Ascending aorta (tissue), 2 donors: Measurements from ENCODE around the gene SHOC1. TPM values are rescaled to one million over a fixed set of nuclear protein-coding genes. Genes with fewer than 3 reads are reported as not detected.
"Not testable (repeated sequence)": the region's sequence is repeated elsewhere in the genome, so short reads cannot be mapped to it uniquely, and the experiment has no call there.

ENCODE experiments used
- DNase-seq, 2 donors: peaks; one replicate each; pipeline ENCODE4 v3.0.0-alpha.2; 2019; ENCODE audit warnings: low spot score in 2 of 2
- H3K27ac ChIP-seq, 2 donors: fragments of 200-600 bp; sonication (generic); one replicate each; pipeline ENCODE4 v1.5.1; 2016 to 2017; ENCODE audit warnings: mild to moderate bottlenecking in 1 of 2
- H3K27me3 ChIP-seq: fragments of 200-600 bp; sonication (generic); one replicate; pipeline ENCODE4 v1.5.1; 2017
- H3K36me3 ChIP-seq, 2 donors: fragments of 200-600 bp; sonication (generic); one replicate each; pipeline ENCODE4 v1.5.1; 2016
- H3K4me1 ChIP-seq, 2 donors: fragments of 200-600 bp; sonication (generic); one replicate each; pipeline ENCODE4 v1.5.1; 2016 to 2017; ENCODE audit warnings: mild to moderate bottlenecking in 1 of 2
- H3K4me3 ChIP-seq, 2 donors: fragments of 200-600 bp; sonication (generic); one replicate each; pipeline ENCODE4 v1.5.1; 2016 to 2017; ENCODE audit warnings: mild to moderate bottlenecking in 1 of 2
- H3K9me3 ChIP-seq, 2 donors: fragments of 200-600 bp; sonication (generic); one replicate each; pipeline ENCODE4 v1.5.1; 2016
- intact Hi-C: fragments of 100-400 bp; cut with DNase I; formaldehyde crosslinking; loops from one replicate; pipeline ENCODE4 v1.15.1; 2023
- total RNA-seq: library from RNA; depleted of rRNA; stranded (reverse); fragments of >200 nt; gene quantifications from one replicate; pipeline ENCODE4 v1.1.0, GENCODE V29; 2016
- TF ChIP-seq, protein P1 (sequence below), 3 experiments: fragments of 200-600 bp in 2 of 3; fragments of 450-650 bp in 1 of 3; sonication (generic) in 2 of 3; IDR thresholded peaks; one replicate each; pipeline ENCODE4 v1.5.1; 2016 to 2019; ENCODE audit warnings: antibody characterized with exemption in 3 of 3, mild to moderate bottlenecking in 1 of 3, moderate library complexity in 1 of 3

SHOC1 gene
- total RNA-seq, 1 donor from 2014 or later: not detected

DNA sequence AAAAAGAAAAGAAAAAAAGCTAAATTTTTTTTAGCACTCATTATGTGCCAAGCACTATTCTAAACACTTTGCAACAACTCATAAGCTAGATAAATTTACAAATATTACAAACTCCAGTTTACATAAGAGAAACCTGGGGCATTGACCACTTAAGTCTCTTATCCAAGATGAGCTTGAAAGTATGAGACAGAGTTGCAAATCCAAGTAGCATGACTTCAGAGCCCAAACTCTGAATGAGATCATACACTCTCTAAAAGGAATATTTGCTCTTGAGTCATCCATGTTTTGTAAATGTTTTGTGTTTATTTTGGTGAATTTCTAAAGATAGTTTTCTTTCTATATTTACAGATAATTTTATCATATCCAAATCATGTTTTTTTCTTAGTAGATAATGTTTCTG, 4.0 kb upstream of the SHOC1 start:
- no peaks in the 10 kb centered on the region for H3K36me3 ChIP-seq
- intact Hi-C loops: no loop called here
- H3K4me1 ChIP-seq: no peaks in the 10 kb centered on the region
- no peak overlapping the region for H3K4me3 ChIP-seq
- TF ChIP-seq, protein P1, sequence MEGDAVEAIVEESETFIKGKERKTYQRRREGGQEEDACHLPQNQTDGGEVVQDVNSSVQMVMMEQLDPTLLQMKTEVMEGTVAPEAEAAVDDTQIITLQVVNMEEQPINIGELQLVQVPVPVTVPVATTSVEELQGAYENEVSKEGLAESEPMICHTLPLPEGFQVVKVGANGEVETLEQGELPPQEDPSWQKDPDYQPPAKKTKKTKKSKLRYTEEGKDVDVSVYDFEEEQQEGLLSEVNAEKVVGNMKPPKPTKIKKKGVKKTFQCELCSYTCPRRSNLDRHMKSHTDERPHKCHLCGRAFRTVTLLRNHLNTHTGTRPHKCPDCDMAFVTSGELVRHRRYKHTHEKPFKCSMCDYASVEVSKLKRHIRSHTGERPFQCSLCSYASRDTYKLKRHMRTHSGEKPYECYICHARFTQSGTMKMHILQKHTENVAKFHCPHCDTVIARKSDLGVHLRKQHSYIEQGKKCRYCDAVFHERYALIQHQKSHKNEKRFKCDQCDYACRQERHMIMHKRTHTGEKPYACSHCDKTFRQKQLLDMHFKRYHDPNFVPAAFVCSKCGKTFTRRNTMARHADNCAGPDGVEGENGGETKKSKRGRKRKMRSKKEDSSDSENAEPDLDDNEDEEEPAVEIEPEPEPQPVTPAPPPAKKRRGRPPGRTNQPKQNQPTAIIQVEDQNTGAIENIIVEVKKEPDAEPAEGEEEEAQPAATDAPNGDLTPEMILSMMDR (IDR thresholded peaks at IDR 0.05): no peak
- no peaks in the 10 kb centered on the region for H3K27me3 ChIP-seq
- no peak overlapping the region for H3K27ac ChIP-seq
- H3K9me3 ChIP-seq: no peaks in the 10 kb centered on the region
- no peak for DNase-seq

DNA sequence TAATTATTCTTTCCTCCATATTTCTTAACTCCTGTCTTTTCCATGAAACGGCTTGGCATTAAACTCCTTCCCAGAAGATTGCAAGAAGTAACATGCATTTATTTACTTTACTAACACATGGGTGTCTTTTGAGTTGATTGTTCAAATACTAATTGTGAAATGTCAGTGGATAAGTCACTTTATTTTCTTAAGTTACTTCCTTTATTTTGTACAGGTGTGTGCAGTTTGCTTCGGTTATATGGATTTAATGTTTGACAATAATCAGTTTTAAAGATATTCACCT, 761 bp upstream of the SHOC1 start:
- intact Hi-C loops: no loop called here
- H3K27ac ChIP-seq: no peak overlapping the region
- no peaks in the 10 kb centered on the region for H3K4me1 ChIP-seq
- TF ChIP-seq, protein P1 (IDR thresholded peaks at IDR 0.05): no peak
- H3K4me3 ChIP-seq: no peak overlapping the region
- H3K27me3 ChIP-seq: no peaks in the 10 kb centered on the region
- H3K9me3 ChIP-seq: no peaks in the 10 kb centered on the region
- DNase-seq: no peak
- no peaks in the 10 kb centered on the region for H3K36me3 ChIP-seq

DNA sequence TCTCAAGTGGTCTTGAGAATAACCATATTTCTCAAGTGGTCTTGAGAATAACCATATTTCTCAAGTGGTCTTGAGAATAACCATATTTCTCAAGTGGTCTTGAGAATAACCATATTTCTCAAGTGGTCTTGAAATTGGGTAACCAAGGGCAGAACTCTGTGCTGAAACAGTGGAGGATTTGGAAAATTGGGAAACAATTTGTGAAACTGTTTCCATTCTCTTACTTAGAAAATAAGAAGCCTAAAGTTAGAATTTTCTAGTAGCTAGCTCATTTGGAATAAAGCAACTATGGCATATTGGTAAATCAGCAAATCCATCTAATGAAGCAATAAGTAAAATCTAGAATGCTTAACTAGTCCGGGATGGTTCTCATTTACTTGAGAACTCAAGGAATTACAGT, 2.9 kb downstream of the SHOC1 start:
- H3K27me3 ChIP-seq, H3K36me3 ChIP-seq, H3K27ac ChIP-seq, DNase-seq, intact Hi-C loops, H3K4me1 ChIP-seq, H3K4me3 ChIP-seq, H3K9me3 ChIP-seq: not testable (repeated sequence)

DNA sequence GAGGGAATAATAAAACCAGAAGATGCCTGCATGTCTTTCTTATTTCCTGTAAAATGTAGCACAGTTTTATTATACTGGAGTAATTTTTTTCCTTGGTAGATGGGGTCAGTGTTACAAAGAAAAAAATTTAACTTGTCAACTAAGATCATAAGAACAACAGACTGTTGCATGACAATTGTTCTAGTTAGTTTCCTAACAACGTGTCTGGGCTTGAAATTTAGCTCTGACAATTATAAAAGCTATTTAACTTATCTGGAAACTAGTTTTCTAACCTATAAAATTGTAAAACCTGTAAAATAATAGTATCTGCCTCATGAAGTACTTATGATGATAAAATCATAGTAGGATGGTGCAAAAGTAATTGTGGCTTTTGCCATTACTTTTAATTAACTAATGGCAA, 4.9 kb downstream of the SHOC1 start:
- Histone ChIP-seq H3K27ac (no peak overlapping the region), H3K36me3 (no peaks in the 10 kb centered on the region), H3K4me1 (no peaks in the 10 kb centered on the region), H3K9me3 (peaks cover 0 to 18% of the 10 kb centered on the region in 2 donors), H3K4me3 (no peak overlapping the region), H3K27me3 (no peaks in the 10 kb centered on the region)
- TF ChIP-seq, protein P1 (IDR thresholded peaks at IDR 0.05): no peak
- no peak for DNase-seq
- intact Hi-C loops: no loop called here

DNA sequence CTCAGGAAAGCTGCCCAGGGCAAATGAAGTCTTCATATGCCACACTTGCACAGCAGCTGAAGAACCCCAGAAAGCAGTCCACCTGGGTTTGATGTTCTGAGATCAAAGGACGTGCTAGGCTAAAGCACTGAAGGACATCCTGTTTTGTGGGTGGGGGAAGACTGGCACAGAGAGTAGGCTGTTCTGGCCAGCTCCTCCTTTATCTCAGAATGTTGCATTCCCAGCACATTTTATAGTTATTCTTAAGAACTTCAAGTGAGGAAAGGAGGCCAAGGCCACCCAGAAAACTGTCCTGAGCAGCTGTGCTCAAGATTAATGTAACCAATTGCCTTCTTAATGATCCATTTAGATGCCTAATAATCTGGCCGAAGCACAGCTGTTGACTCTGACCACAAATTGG, 10.9 kb downstream of the SHOC1 start:
- no peaks in the 10 kb centered on the region for H3K27me3 ChIP-seq
- TF ChIP-seq, protein P1 (IDR thresholded peaks at IDR 0.05): no peak
- intact Hi-C loops: no loop called here
- H3K27ac ChIP-seq: no peak overlapping the region
- peaks cover 0 to 18% of the 10 kb centered on the region in 2 donors for H3K9me3 ChIP-seq
- no peaks in the 10 kb centered on the region for H3K4me1 ChIP-seq
- DNase-seq: no peak
- H3K36me3 ChIP-seq: no peaks in the 10 kb centered on the region
- H3K4me3 ChIP-seq: no peak overlapping the region

DNA sequence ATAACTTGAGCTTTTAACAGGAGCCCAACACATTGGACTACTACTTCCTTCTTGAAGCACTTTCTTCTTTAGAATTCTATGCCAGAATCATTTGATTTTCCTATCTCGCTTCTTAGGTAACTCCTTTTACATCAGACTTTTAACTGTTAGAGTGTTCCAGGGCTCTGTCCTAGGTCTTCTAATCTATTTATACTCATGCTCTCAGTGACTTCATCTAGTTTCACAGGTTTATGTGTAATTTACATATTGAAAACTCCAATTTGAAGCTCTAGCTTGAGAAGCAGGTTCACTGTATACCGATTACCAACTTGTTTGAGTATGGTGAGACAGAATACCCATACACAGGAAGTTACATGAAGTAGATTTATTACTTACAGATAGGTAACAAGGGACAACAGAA, 11.3 kb downstream of the SHOC1 start:
- Histone ChIP-seq H3K9me3 (peaks cover 0 to 18% of the 10 kb centered on the region in 2 donors), H3K27ac (no peak overlapping the region), H3K4me1 (no peaks in the 10 kb centered on the region), H3K4me3 (no peak overlapping the region), H3K36me3 (no peaks in the 10 kb centered on the region), H3K27me3 (no peaks in the 10 kb centered on the region)
- no peak for DNase-seq
- intact Hi-C loops: no loop called here
- TF ChIP-seq, protein P1 (IDR thresholded peaks at IDR 0.05): no peak
